ENCODE results near the gene TBCD. TPM values are rescaled to one million over a fixed set of nuclear protein-coding genes. Genes with fewer than 3 reads are reported as not detected.

TBCD gene
- total RNA-seq, 2 donors from 2014 or later: 55.0 to 55.5 TPM

- ATAC-seq (ENCODE audit: insufficient number of reproducible peaks, low FRiP score, low read depth) (no peak), DNase-seq (ENCODE audit: low spot score) (no peak)
- TF ChIP-seq CTCF (IDR thresholded peaks at IDR 0.05): no peak
- Histone ChIP-seq H3K4me1 (ENCODE audit: control insufficient read depth in 1 of 2, low read depth in 2 of 2) (peaks cover 4 to 10% of the 10 kb centered on the region in 2 donors), H3K27ac (no peak overlapping the region), H3K9me3 (no peaks in the 10 kb centered on the region), H3K36me3 (no peaks in the 10 kb centered on the region), H3K4me3 (no peak overlapping the region), H3K27me3 (replicated peaks; ENCODE audit: insufficient read depth) (no peaks in the 10 kb centered on the region)
These were observed 208.1 kb downstream of the TBCD start for GRCh38 chr17:82959990-82960418.

- no peaks in the 10 kb centered on the region for H3K9me3 ChIP-seq
- H3K36me3 ChIP-seq: no peaks in the 10 kb centered on the region
- no peak overlapping the region for H3K27ac ChIP-seq
- H3K27me3 ChIP-seq (replicated peaks; ENCODE audit: insufficient read depth): no peaks in the 10 kb centered on the region
- TF ChIP-seq CTCF (IDR thresholded peaks at IDR 0.05): no peak
- H3K4me1 ChIP-seq (ENCODE audit: control insufficient read depth in 1 of 2, low read depth in 2 of 2): peaks cover 4 to 10% of the 10 kb centered on the region in 2 donors
- ATAC-seq (ENCODE audit: insufficient number of reproducible peaks, low FRiP score, low read depth): no peak
- no peak overlapping the region for H3K4me3 ChIP-seq
- no peak for DNase-seq (ENCODE audit: low spot score)
These were observed 208.8 kb downstream of the TBCD start for GRCh38 chr17:82960419-82961271.

GRCh38 chr17:82961366-82962162 is 209.7 kb downstream of the TBCD start:
- no peak overlapping the region for H3K27ac ChIP-seq
- H3K9me3 ChIP-seq: no peaks in the 10 kb centered on the region
- TF ChIP-seq CTCF (IDR thresholded peaks at IDR 0.05): no peak
- H3K4me1 ChIP-seq (ENCODE audit: control insufficient read depth in 1 of 2, low read depth in 2 of 2): peaks cover 4 to 10% of the 10 kb centered on the region in 2 donors
- no peaks in the 10 kb centered on the region for H3K36me3 ChIP-seq
- DNase-seq (ENCODE audit: low spot score): no peak
- no peaks in the 10 kb centered on the region for H3K27me3 ChIP-seq (replicated peaks; ENCODE audit: insufficient read depth)
- no peak for ATAC-seq (ENCODE audit: insufficient number of reproducible peaks, low FRiP score, low read depth)
- H3K4me3 ChIP-seq: no peak overlapping the region

- no peak overlapping the region for H3K4me3 ChIP-seq
- no peak overlapping the region for H3K27ac ChIP-seq
- ATAC-seq (ENCODE audit: insufficient number of reproducible peaks, low FRiP score, low read depth): no peak
- H3K9me3 ChIP-seq: no peaks in the 10 kb centered on the region
- H3K4me1 ChIP-seq (ENCODE audit: control insufficient read depth in 1 of 2, low read depth in 2 of 2): peaks cover 4 to 10% of the 10 kb centered on the region in 2 donors
- TF ChIP-seq CTCF (IDR thresholded peaks at IDR 0.05): no peak
- DNase-seq (ENCODE audit: low spot score): no peak
- H3K36me3 ChIP-seq: no peaks in the 10 kb centered on the region
- H3K27me3 ChIP-seq (replicated peaks; ENCODE audit: insufficient read depth): no peaks in the 10 kb centered on the region
These were observed 210.4 kb downstream of the TBCD start for GRCh38 chr17:82962163-82962720.
